Nephron (organoid): ENCODE data around the gene ABCF3.

Source experiments
- H3K27ac Mint-ChIP-seq, 3 experiments: 2 replicates each; pipeline ENCODE4 v1.8.0; 2020; ENCODE audit warnings: mixed read lengths in 3 of 3, mild to moderate bottlenecking in 2 of 3, moderate library complexity in 1 of 3
- H3K27me3 Mint-ChIP-seq: 2 replicates; pipeline ENCODE4 v1.8.0; 2021; ENCODE audit warnings: low read depth, mild to moderate bottlenecking, moderate library complexity, mixed read lengths
- H3K36me3 Mint-ChIP-seq: 2 replicates; pipeline ENCODE4 v1.8.0; 2020; ENCODE audit warnings: low read depth, mixed read lengths
- H3K4me1 Mint-ChIP-seq: 2 replicates; pipeline ENCODE4 v1.8.0; 2020; ENCODE audit warnings: mixed read lengths
- H3K4me3 Mint-ChIP-seq, 3 experiments: 2 replicates each; pipeline ENCODE4 v1.8.0; 2020; ENCODE audit warnings: mild to moderate bottlenecking in 3 of 3, mixed read lengths in 3 of 3, moderate library complexity in 2 of 3
- H3K9me3 Mint-ChIP-seq: 2 replicates; pipeline ENCODE4 v1.8.0; 2020; ENCODE audit warnings: mixed read lengths
- CTCF ChIP-seq, 3 experiments: fragments of 200-600 bp; sonication (generic); IDR thresholded peaks; one replicate each; pipeline ENCODE4 v1.5.0; 2021; ENCODE audit warnings: antibody characterized with exemption in 3 of 3; ENCODE audit not compliant: unreplicated experiment in 3 of 3

ABCF3 gene

GRCh38 chr3:184174646-184175492 is 11.1 kb upstream of the ABCF3 start, which contains the start of gene AP2M1:
Gene AP2M1 (plus strand): TSS chr3:184174855. CDS start chr3:184176994, 2,139 bp downstream.
- no peak for TF ChIP-seq CTCF (IDR thresholded peaks at IDR 0.05; ENCODE audit: unreplicated experiment in 3 of 3)
- Mint-ChIP-seq H3K9me3 (no peaks in the 10 kb centered on the region), H3K27ac (peak within 1 kb of the TSS; percentile 91 to 94 (median 93)), H3K4me3 (peak within 1 kb of the TSS; percentile 94 to 99 (median 97)), H3K27me3 (no peaks in the 10 kb centered on the region), H3K36me3 (peaks cover 47% of the 10 kb centered on the region), H3K4me1 (peaks cover 40% of the 10 kb centered on the region)

GRCh38 chr3:184175506-184175905 is 10.5 kb upstream of the ABCF3 start:
- H3K27ac Mint-ChIP-seq, result peak overlapping the region; percentile 84 to 94 (median 91)
- no peaks in the 10 kb centered on the region for H3K9me3 Mint-ChIP-seq
- H3K4me1 Mint-ChIP-seq, result peaks cover 40% of the 10 kb centered on the region
- TF ChIP-seq CTCF (IDR thresholded peaks at IDR 0.05; ENCODE audit: unreplicated experiment in 3 of 3), result no peak
- no peaks in the 10 kb centered on the region for H3K27me3 Mint-ChIP-seq
- peak overlapping the region; percentile 94 to 99 (median 97) for H3K4me3 Mint-ChIP-seq
- peaks cover 54% of the 10 kb centered on the region for H3K36me3 Mint-ChIP-seq

- Mint-ChIP-seq H3K4me1 (peaks cover 40% of the 10 kb centered on the region), H3K27me3 (no peaks in the 10 kb centered on the region), H3K9me3 (no peaks in the 10 kb centered on the region), H3K27ac (peak overlapping the region; percentile 91 to 94 (median 94)), H3K36me3 (peaks cover 55% of the 10 kb centered on the region), H3K4me3 (peak overlapping the region; percentile 94 to 99 (median 97))
- no peak for TF ChIP-seq CTCF (IDR thresholded peaks at IDR 0.05; ENCODE audit: unreplicated experiment in 3 of 3)
Measured at GRCh38 chr3:184175981-184176376, 10.0 kb upstream of the ABCF3 start.

GRCh38 chr3:184176377-184177330 is 9.3 kb upstream of the ABCF3 start:
- no peak for TF ChIP-seq CTCF (IDR thresholded peaks at IDR 0.05; ENCODE audit: unreplicated experiment in 3 of 3)
- Mint-ChIP-seq H3K4me1 (peaks cover 40% of the 10 kb centered on the region), H3K27ac (peak overlapping the region; percentile 91 to 94 (median 94)), H3K4me3 (peak overlapping the region; percentile 94 to 99 (median 97)), H3K36me3 (peaks cover 55% of the 10 kb centered on the region), H3K27me3 (no peaks in the 10 kb centered on the region), H3K9me3 (no peaks in the 10 kb centered on the region)

GRCh38 chr3:184177331-184177731 is 8.7 kb upstream of the ABCF3 start:
- H3K27ac Mint-ChIP-seq, result peak overlapping the region; percentile 91 to 94 (median 94)
- no peaks in the 10 kb centered on the region for H3K9me3 Mint-ChIP-seq
- peaks cover 40% of the 10 kb centered on the region for H3K4me1 Mint-ChIP-seq
- H3K27me3 Mint-ChIP-seq, result no peaks in the 10 kb centered on the region
- no peak for TF ChIP-seq CTCF (IDR thresholded peaks at IDR 0.05; ENCODE audit: unreplicated experiment in 3 of 3)
- peaks cover 53% of the 10 kb centered on the region for H3K36me3 Mint-ChIP-seq
- H3K4me3 Mint-ChIP-seq, result peak overlapping the region; percentile 94 to 99 (median 97)
